ENCODE measurements around the gene LCN12. TPM values are rescaled to one million over a fixed set of nuclear protein-coding genes. Genes with fewer than 3 reads are reported as not detected.

The LCN12 gene
- polyA plus RNA-seq, 1 of the 3 experiments (the other 2 are of a cell fraction): 0.87 TPM

DNA sequence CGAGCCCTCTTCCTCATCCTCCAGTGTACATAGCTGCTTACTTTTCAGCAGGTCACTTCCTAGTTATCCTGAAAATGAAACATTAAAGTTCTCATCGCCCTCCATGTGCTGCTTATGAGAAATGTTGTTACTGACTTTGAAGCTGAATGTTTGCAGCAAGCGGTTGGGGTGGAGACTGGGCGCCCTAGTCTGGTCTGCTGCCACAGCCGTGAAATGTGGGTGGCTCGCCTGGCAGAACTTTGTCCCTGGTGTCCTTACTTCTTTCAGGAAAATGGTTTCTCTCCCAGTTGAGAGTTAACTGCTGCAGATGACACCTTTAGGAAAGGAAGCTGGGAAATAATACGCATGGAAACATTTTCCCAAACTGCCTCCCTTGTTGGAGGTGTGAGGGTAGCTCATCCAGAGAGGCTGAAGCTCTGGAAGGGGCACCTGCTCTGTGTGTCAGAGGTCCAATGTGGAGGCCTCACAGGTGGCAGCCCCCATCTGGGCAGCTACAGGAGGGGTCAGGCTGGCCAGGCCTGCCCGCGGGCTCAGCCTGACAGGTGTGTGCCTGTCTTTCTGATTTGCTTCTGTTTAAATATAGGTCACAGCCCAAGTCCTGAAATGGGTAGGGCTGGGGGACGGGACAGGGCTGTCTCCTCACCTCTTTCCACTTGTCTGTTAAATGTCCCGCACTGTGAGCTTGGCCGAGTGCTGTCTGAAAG lies 41.7 kb upstream of the LCN12 start (continued):
- TF ChIP-seq ZBTB33 (IDR thresholded peaks at IDR 0.05; ENCODE audit: borderline replicate concordance, low read depth) (no peak), MXI1 (IDR thresholded peaks at IDR 0.05; ENCODE audit: low read depth, low read length) (no peak), USF2 (IDR thresholded peaks at IDR 0.05; ENCODE audit: borderline replicate concordance, low read depth, low read length) (no peak), FOXJ3 (CRISPR knock-in tag; IDR thresholded peaks at IDR 0.05) (no peak), SMC3 (IDR thresholded peaks at IDR 0.05; ENCODE audit: low read depth, low read length) (no peak), JUND (IDR thresholded peaks at IDR 0.05) (no peak), YY1 (IDR thresholded peaks at IDR 0.05; ENCODE audit: low read depth) (no peak), RAD21 (IDR thresholded peaks at IDR 0.05; ENCODE audit: low read length) (no peak), RFX5 (IDR thresholded peaks at IDR 0.05; ENCODE audit: low read length) (no peak)

GRCh38 chr9:136910901-136911245 lies 41.2 kb upstream of the LCN12 start:
- Histone ChIP-seq H3K9me2 (no peaks in the 10 kb centered on the region), H3K9ac (no peak overlapping the region), H3K27ac (ENCODE audit: low read depth in 2 of 2, low read length in 1 of 2) (no peak overlapping the region), H3K4me2 (no peak overlapping the region), H3K4me1 (ENCODE audit: control insufficient read depth in 1 of 2, insufficient read depth in 2 of 2, low read depth in 1 of 2, low read length in 1 of 2) (no peaks in the 10 kb centered on the region), H4K20me1 (ENCODE audit: insufficient read depth) (no peaks in the 10 kb centered on the region), H3K4me3 (ENCODE audit: low read depth in 2 of 2, low read length in 1 of 2) (no peak overlapping the region), H3K79me2 (ENCODE audit: insufficient read depth) (no peaks in the 10 kb centered on the region), H3F3A (replicated peaks; ENCODE audit: insufficient read depth) (no peaks in the 10 kb centered on the region), H3K9me3 (no peaks in the 10 kb centered on the region), H3K27me3 (ENCODE audit: insufficient read depth) (no peaks in the 10 kb centered on the region), H2AFZ (ENCODE audit: low read depth) (no peak overlapping the region), H3K36me3 (replicated peaks in 1 of 2; ENCODE audit: control insufficient read depth in 1 of 2, insufficient read depth in 2 of 2, low read length in 1 of 2) (peaks cover 0 to 20% of the 10 kb centered on the region in 2 experiments)
- WGBS (ENCODE audit: low lambda C conversion rate): over 99% methylated on average over 8 of the region's 12 CpGs
- ChIA-PET CTCF (interaction anchor here (0.6 to 1.5 kb wide), 2 partner anchors 37 to 467 kb away, joined by 3 to 5 read pairs; no protein-coding TSS in a partner anchor), POLR2A (no interaction called here)
- TF ChIP-seq RAD21 (IDR thresholded peaks at IDR 0.05; ENCODE audit: low read length) (no peak), RFX5 (IDR thresholded peaks at IDR 0.05; ENCODE audit: low read length) (no peak), ZBTB33 (IDR thresholded peaks at IDR 0.05; ENCODE audit: borderline replicate concordance, low read depth) (no peak), MXI1 (IDR thresholded peaks at IDR 0.05; ENCODE audit: low read depth, low read length) (no peak), RXRA (IDR thresholded peaks at IDR 0.05; ENCODE audit: borderline replicate concordance, low read depth) (no peak), RCOR1 (IDR thresholded peaks at IDR 0.05; ENCODE audit: low read length) (no peak)
- DNase-seq: no peak

Measured in SK-N-SH (cell line).